GM19043 (cell line): Measurements from ENCODE around the gene PHLDA1.

Experiments
- ATAC-seq: cut with Tn5 transposase; IDR thresholded peaks from one replicate; pipeline ENCODE4 v1.9.1; 2021; ENCODE audit warnings: low read depth; ENCODE audit not compliant: unreplicated experiment

Gene PHLDA1

GRCh38 chr12:76038176-76038575 is 6.6 kb upstream of the PHLDA1 start:
- no peak for ATAC-seq

DNA sequence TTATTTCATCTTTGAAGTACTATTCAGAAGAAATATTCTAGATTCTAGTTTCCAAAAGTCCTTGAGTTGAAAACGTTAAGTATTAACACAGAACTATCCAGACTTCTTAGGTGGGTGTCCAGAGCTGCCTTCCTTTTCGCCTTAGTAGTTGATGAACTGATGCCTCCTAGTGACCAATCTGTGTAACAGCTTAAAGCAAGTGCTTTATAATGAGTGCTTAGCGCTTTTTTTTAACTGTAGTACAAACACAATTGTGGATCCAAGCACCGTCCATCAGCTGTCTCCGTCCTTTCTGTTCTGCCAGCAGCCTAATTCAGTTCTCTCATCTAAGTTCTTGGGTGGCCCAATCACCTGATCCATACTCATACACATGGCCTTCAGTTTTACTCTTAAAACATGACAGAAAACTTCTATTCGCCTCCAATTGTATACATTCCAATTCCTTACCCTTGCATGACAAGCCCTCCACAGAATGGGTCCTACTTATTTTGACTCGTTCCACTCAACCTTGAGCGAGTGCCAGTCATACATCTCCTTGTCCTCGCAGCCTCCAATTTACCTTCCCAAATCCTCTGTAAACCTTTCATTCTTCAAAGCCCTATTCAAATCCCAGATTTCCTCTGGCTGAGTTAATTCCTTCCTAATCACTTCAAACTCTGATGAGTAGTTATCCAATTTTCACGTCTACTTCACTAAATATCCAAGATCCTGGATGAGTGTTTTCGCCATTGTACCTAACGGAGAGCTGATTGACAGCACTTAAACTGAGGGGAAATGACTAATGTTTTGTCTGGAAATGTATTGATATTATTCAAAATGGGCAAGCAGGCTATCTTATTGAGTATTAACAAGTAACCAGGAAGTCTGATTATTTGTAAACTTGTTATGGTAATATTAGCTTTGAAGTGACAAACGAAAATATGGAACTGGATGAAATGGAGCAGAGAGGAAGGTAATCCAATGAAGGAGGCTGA is 5.8 kb upstream of the PHLDA1 start:
- ATAC-seq, result peak; percentile 61

GRCh38 chr12:76035045-76035444 is 3.5 kb upstream of the PHLDA1 start:
- no peak for ATAC-seq

GRCh38 chr12:76033081-76034011 is 1.8 kb upstream of the PHLDA1 start:
- ATAC-seq, result no peak

DNA sequence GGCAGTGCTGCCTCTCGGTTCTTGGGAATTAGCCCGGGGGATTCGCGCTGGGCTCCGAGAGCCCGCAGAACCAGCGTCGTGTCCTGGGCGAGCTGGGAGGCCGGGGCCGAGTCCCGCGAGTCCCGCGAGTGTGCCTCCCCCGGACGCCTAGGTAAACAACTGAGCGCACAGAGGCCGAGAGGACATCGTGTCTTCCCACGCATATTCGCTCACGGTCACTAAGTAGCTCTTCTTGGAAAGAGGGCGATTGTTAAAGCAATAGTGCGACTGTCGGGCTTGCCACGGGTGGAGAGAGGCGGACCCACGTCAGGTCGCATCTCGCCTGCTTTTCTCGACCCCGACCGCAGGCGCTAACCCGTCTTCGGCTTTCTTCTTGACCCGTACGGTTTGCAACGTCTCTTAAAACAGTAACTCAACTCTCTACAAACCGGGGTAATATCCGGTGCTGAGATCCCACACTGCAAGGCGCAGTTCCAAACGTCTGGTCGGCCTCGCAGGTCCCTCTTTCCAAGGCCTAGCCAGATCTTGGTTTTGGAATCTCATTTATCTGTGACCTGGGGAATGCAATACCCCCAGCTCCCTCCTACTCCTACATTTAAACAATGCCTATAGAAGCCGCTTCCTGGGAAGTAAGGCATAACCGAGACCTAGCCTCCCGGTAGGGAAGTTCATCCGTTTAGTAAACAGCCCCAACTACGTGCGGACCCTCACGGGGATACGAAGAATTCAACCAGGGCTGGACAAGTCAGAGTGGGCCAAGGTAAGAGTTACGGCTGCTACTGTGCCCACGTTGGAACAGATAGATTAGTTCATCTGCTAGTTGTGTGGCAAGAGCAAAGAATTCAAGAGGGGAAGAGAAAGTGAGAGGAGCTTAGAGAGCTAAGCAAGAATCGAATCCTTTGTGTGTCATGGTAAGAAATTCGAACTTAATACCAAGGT is 736 bp upstream of the PHLDA1 start:
- peak; percentile 18 for ATAC-seq

GRCh38 chr12:76031081-76031413 is 529 bp downstream of the PHLDA1 start:
- ATAC-seq, result peak; percentile 7

GRCh38 chr12:76030341-76031080 is 1.1 kb downstream of the PHLDA1 start:
- ATAC-seq, result no peak

- no peak for ATAC-seq
Measured at GRCh38 chr12:76029982-76030340, 1.6 kb downstream of the PHLDA1 start.

DNA sequence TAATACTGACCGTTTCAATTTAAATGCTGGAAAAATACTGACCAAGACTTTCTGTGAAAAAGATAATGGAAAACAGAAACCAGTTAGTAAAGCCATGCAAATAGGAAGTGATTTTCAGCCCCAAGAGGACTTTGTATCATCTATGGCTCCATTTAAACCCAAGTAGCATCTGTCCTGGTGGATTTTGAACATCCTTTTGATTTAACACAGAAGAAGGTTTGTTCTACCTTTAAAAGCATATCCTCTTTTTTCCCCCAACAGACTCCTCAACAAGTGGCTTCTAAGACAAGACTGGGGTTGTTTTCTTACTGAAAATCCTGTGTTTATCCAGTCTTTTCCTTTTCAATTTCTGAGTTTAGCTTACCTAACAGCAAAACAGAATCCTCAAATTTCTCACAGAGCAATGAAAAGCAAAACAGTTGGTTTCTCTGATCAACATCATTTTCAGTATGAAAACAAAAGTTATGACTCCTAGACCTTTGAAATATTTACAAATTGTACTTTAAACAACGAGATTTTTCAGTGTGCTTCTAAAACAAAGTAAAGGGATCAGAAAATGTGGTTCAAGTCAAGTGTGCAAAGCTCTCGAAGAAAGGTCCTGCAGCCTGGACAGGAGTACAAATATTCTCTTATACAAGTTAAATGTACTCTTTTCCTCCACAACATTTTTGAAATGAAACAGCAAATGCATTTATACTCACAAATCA is 2.9 kb downstream of the PHLDA1 start:
- no peak for ATAC-seq

DNA sequence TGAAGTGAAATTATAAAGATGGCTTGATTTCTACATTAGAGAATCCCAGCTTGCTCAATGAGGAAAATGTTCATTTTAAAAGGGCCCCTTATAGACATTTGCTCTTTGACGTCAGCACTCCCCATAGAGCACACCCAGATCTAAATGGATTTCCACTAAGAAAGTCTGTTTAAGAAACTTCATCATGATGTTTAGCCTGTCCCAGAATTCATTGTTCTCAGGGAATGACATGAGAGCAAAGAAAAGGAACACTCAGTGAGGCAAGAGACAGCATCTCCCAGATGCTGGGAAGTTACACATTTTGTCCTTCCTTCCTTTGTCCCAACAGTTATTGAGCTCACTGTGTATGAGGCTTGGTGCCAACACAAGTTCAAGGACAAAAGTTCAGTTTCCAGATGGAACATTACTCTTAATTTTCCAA is 4.9 kb downstream of the PHLDA1 start:
- no peak for ATAC-seq

- ATAC-seq, result no peak
Measured at GRCh38 chr12:76025601-76026575, 5.7 kb downstream of the PHLDA1 start.

DNA sequence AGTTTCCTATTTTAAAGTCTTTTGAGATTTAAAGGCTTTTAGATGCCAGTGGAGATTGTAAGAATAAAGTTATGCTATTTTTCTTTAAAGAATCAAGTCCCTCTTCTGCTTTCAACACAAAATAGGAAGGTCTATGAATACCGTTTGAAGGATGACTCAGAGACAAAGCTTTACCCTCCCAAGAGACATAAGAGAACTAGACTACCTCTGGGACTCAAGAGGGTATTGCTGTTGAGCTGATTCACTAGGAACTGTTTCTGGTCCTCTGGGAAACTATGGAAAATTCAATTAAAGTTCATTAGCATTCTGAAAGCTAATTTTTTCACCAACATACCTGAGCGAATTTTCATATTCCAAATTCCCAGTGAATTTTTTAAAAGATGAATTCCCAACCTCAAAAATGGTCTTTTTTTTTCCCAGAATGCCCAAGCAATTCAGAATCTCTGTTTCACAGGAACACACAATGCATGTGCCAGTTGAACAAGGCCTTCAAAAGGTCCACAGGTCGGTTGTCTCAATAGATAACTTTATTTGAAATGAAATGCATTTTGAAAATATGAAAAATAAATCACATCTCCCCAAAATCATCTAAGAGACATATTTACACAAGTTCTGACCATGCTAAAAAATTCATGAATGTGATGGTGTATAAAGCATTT is 6.5 kb downstream of the PHLDA1 start:
- ATAC-seq, result no peak

DNA sequence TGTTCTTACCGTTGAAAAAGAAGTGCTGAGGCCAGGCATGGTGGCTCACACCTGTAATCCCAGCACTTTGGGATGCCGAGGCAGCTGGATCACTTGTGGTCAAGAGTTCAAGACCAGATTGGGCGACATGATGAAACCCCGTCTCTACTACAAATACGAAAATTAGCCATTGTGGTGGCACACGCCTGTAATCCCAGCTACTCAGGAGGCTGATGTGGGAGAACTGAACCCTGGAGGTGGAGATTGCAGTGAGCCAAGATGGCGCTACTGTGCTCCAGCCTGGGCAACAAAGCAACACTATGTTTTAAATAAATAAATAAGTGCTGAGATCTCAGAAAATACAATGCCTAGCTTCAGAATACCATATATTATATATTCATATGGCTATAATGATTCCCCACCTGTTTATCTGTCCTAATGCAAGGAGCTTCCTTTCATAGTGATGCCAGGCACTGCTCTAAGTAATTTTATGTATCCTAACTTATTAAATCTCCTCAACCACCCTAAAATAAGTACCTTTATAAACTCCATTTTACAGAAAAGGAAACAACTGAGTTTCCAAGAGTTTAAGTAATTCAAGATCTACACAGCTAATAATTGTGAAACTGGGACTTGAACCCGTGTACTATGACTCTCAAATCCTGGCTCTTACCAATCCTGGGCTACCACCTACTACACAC is 7.3 kb downstream of the PHLDA1 start:
- no peak for ATAC-seq

DNA sequence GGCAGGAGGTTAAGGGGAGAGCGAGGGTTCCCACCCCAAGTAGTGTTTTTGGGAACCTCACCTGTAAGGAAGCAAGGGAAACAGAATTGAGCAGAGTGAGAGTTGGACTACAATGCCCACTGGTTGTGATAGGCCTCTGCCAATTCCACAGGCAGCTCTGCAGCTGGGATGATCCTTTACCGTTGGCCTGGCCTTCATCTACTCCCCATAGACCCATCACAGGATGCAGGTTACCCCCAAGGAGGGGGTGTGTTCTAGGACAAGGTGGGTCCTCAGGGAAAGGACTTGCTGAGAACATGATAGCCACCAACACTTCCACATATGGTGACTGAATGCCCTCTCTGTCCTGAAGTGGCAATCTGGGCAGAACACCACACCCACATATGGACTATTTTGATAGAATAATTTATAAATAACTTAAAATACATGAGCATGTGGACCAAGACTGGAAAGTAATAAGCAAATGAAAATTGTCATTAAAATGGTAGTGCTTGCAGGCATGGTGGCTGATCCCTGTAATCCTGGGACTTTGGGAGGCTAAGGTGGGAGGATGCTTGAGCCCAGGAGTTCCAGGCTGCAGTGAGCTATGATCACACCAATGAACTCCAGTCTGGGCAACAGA is 8.4 kb downstream of the PHLDA1 start:
- no peak for ATAC-seq

DNA sequence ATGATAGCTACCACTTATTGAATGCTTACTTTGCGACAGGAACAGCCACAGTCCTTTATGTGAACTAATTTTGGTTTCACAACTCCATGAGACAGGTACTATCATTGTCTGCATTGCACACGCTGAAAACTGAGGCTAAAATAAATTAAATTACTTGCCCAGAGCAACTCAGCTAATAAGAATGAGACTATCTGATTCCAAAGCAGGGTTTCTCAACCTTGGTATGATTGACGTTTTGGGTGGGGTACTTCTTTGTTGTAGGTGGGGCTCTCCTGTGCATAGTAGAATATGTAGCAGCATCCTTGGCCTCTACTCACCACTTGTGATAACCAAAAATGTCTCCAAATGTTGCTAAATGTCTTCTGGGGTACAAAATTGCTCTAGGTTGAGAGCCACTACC is 9.1 kb downstream of the PHLDA1 start:
- no peak for ATAC-seq
